HEK293 (cell line): ENCODE results near the gene FPGS.

Experiments
- CTCF ChIA-PET: fragments of 350-600 bp; formaldehyde crosslinking; extraction: SDS; loops from one replicate; lab custom pipeline; 2021; ENCODE audit warnings: antibody characterized with exemption; lab: Yijun Ruan, JAX
- POLR2A ChIA-PET: fragments of 300-600 bp; formaldehyde crosslinking; extraction: SDS; loops from one replicate; lab custom pipeline; 2020; ENCODE audit warnings: antibody characterized with exemption, inconsistent platforms; lab: Yijun Ruan, JAX
- H3K27ac ChIP-seq: fragments of 200-500 bp; sonication (Bioruptor generic); 2 replicates; pipeline ENCODE4 v1.5.1; 2014; ENCODE audit warnings: low read depth, low read length, control low read depth, inconsistent platforms; ENCODE audit errors: extremely low read depth
- H3K36me3 ChIP-seq, 2 experiments: fragments of 200-500 bp in 1 of 2; sonication (Bioruptor generic) in 1 of 2; 1 replicate in 1 of 2; 2 replicates in 1 of 2; pipeline ENCODE4 v1.5.1; 2014 to 2017; ENCODE audit warnings: inconsistent platforms in 2 of 2, low read length in 2 of 2; ENCODE audit not compliant: control insufficient read depth in 2 of 2, insufficient read depth in 1 of 2
- H3K4me1 ChIP-seq: fragments of 200-500 bp; sonication (Bioruptor generic); 2 replicates; pipeline ENCODE4 v1.5.1; 2014; ENCODE audit warnings: mild to moderate bottlenecking, low read length, inconsistent platforms; ENCODE audit not compliant: control insufficient read depth, insufficient read depth
- H3K4me3 ChIP-seq: 2 replicates; pipeline ENCODE4 v1.5.1; 2011; ENCODE audit warnings: low read depth, mild to moderate bottlenecking, control low read depth, low read length, moderate library complexity
- H3K9me3 ChIP-seq: fragments of 200-500 bp; sonication (Bioruptor generic); 2 replicates; pipeline ENCODE4 v1.5.1; 2014; ENCODE audit warnings: low read depth, low read length, inconsistent platforms; ENCODE audit not compliant: control insufficient read depth, insufficient read depth
- KLF1 ChIP-seq: fragments of 450-650 bp; formaldehyde crosslinking; IDR thresholded peaks from 2 replicates; pipeline ENCODE4 v1.5.1; 2016; ENCODE audit warnings: missing biosample characterization, missing genetic modification characterization
- PRDM2 ChIP-seq: fragments of 450-650 bp; formaldehyde crosslinking; IDR thresholded peaks from 2 replicates; pipeline ENCODE4 v1.5.1; 2016; ENCODE audit warnings: missing biosample characterization, missing genetic modification characterization, borderline replicate concordance
- ZBTB11 ChIP-seq: fragments of 450-650 bp; formaldehyde crosslinking; conservative IDR thresholded peaks from 2 replicates; pipeline ENCODE4 v1.5.1; 2016; ENCODE audit warnings: low read depth, missing biosample characterization, missing genetic modification characterization
- ZBTB21 ChIP-seq: fragments of 450-650 bp; formaldehyde crosslinking; IDR thresholded peaks from 2 replicates; pipeline ENCODE4 v1.5.1; 2017; ENCODE audit warnings: missing biosample characterization, missing genetic modification characterization
- ZBTB7A ChIP-seq: fragments of 450-650 bp; formaldehyde crosslinking; IDR thresholded peaks from 2 replicates; pipeline ENCODE4 v1.5.1; 2016; ENCODE audit warnings: low read depth, missing biosample characterization, missing genetic modification characterization
- ZFP69B ChIP-seq: fragments of 450-650 bp; formaldehyde crosslinking; IDR thresholded peaks from 2 replicates; pipeline ENCODE4 v1.5.1; 2016; ENCODE audit warnings: missing biosample characterization, missing genetic modification characterization
- ZNF146 ChIP-seq: fragments of 450-650 bp; formaldehyde crosslinking; IDR thresholded peaks from 2 replicates; pipeline ENCODE4 v1.5.1; 2016; ENCODE audit warnings: missing biosample characterization, missing genetic modification characterization
- ZNF19 ChIP-seq: fragments of 450-650 bp; formaldehyde crosslinking; IDR thresholded peaks from 2 replicates; pipeline ENCODE4; 2016; ENCODE audit warnings: missing biosample characterization, missing genetic modification characterization, low read depth
- ZNF2 ChIP-seq: fragments of 450-650 bp; formaldehyde crosslinking; IDR thresholded peaks from 2 replicates; pipeline ENCODE4 v1.5.1; 2016; ENCODE audit warnings: missing biosample characterization, missing genetic modification characterization
- ZNF202 ChIP-seq: fragments of 450-650 bp; formaldehyde crosslinking; IDR thresholded peaks from 2 replicates; pipeline ENCODE4 v1.5.1; 2016; ENCODE audit warnings: missing biosample characterization, missing genetic modification characterization, borderline replicate concordance
- ZNF221 ChIP-seq: fragments of 450-650 bp; formaldehyde crosslinking; IDR thresholded peaks from 2 replicates; pipeline ENCODE4 v1.5.1; 2017; ENCODE audit warnings: missing biosample characterization, missing genetic modification characterization, borderline replicate concordance
- ZNF311 ChIP-seq: fragments of 450-650 bp; formaldehyde crosslinking; IDR thresholded peaks from 2 replicates; pipeline ENCODE4 v1.5.1; 2017; ENCODE audit warnings: missing biosample characterization, missing genetic modification characterization, borderline replicate concordance
- ZNF416 ChIP-seq: fragments of 450-650 bp; formaldehyde crosslinking; IDR thresholded peaks from 2 replicates; pipeline ENCODE4 v1.5.1; 2016; ENCODE audit warnings: missing biosample characterization, missing genetic modification characterization
- ZNF426 ChIP-seq: fragments of 450-650 bp; formaldehyde crosslinking; IDR thresholded peaks from 2 replicates; pipeline ENCODE4 v1.5.1; 2017; ENCODE audit warnings: missing biosample characterization, missing genetic modification characterization, mild to moderate bottlenecking, inconsistent platforms, moderate library complexity
- ZNF610 ChIP-seq: fragments of 450-650 bp; formaldehyde crosslinking; IDR thresholded peaks from 2 replicates; pipeline ENCODE4 v1.5.1; 2016; ENCODE audit warnings: missing biosample characterization, missing genetic modification characterization, borderline replicate concordance
- ZNF626 ChIP-seq: fragments of 450-650 bp; sonication (Bioruptor Pico); formaldehyde crosslinking; IDR thresholded peaks from 2 replicates; pipeline ENCODE4 v1.5.1; 2018; ENCODE audit warnings: missing biosample characterization, missing genetic modification characterization, inconsistent platforms
- ZNF660 ChIP-seq: fragments of 450-650 bp; IDR thresholded peaks from 2 replicates; pipeline ENCODE4 v1.5.1; 2018; ENCODE audit warnings: missing biosample characterization, mild to moderate bottlenecking, missing genetic modification characterization
- ZNF670 ChIP-seq: fragments of 450-650 bp; formaldehyde crosslinking; IDR thresholded peaks from 2 replicates; pipeline ENCODE4 v1.5.1; 2016; ENCODE audit warnings: missing biosample characterization, missing genetic modification characterization, low read depth
- ZNF707 ChIP-seq: fragments of 450-650 bp; formaldehyde crosslinking; IDR thresholded peaks from 2 replicates; pipeline ENCODE4 v1.5.1; 2016; ENCODE audit warnings: missing biosample characterization, missing genetic modification characterization
- TF ChIP-seq, protein P1 (sequence below): fragments of 450-650 bp; formaldehyde crosslinking; IDR thresholded peaks from 2 replicates; pipeline ENCODE4 v1.5.1; 2016; ENCODE audit warnings: missing biosample characterization, missing genetic modification characterization
- TF ChIP-seq, protein P2 (sequence below): fragments of 450-650 bp; formaldehyde crosslinking; IDR thresholded peaks from 2 replicates; pipeline ENCODE4 v1.5.1; 2016; ENCODE audit warnings: missing biosample characterization, missing genetic modification characterization, borderline replicate concordance

FPGS gene

GRCh38 chr9:127767909-127768331 is 34.8 kb upstream of the FPGS start (continued):
- TF ChIP-seq ZNF670 (no peak), ZNF660 (tag by site-specific recombination) (no peak), ZNF610 (tag by site-specific recombination) (no peak), ZNF416 (tag by site-specific recombination) (no peak), ZNF221 (no peak)
- TF ChIP-seq, all 188 proteins: peak for 0

- Histone ChIP-seq H3K36me3 (no peaks in the 10 kb centered on the region), H3K27ac (no peak overlapping the region), H3K9me3 (no peaks in the 10 kb centered on the region), H3K4me3 (no peak overlapping the region), H3K4me1 (no peaks in the 10 kb centered on the region)
- TF ChIP-seq ZFP69B: no peak
- no peak for TF ChIP-seq ZBTB7A
- ChIA-PET CTCF (interaction anchor here (1.8 to 3.1 kb wide), 2 partner anchors 16 to 101 kb away, joined by 4 to 14 read pairs; partner anchors contain the start of gene CDK9), POLR2A (no interaction called here)
Measured at GRCh38 chr9:127768698-127769097, 34.0 kb upstream of the FPGS start.

GRCh38 chr9:127769101-127769500 is 33.6 kb upstream of the FPGS start:
- H3K36me3 ChIP-seq: no peaks in the 10 kb centered on the region
- no peaks in the 10 kb centered on the region for H3K4me1 ChIP-seq
- CTCF ChIA-PET: interaction anchor here (1.8 to 3.1 kb wide), 2 partner anchors 16 to 100 kb away, joined by 4 to 14 read pairs; partner anchors contain the start of gene CDK9
- TF ChIP-seq PRDM2 (tag by site-specific recombination): no peak
- TF ChIP-seq ZBTB11: no peak
- no peak for TF ChIP-seq ZNF19
- no peak for TF ChIP-seq ZBTB21 (tag by site-specific recombination)
- no peak for TF ChIP-seq ZNF146
- no peak for TF ChIP-seq KLF1
- TF ChIP-seq ZNF311 (tag by site-specific recombination): no peak
- TF ChIP-seq, protein P1, sequence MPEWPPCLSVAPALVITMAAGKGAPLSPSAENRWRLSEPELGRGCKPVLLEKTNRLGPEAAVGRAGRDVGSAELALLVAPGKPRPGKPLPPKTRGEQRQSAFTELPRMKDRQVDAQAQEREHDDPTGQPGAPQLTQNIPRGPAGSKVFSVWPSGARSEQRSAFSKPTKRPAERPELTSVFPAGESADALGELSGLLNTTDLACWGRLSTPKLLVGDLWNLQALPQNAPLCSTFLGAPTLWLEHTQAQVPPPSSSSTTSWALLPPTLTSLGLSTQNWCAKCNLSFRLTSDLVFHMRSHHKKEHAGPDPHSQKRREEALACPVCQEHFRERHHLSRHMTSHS (tag by site-specific recombination): no peak
- TF ChIP-seq ZNF626: no peak
- no peak for TF ChIP-seq ZNF202 (tag by site-specific recombination)
- TF ChIP-seq ZNF2 (tag by site-specific recombination): no peak
- TF ChIP-seq ZNF707: no peak
- TF ChIP-seq, protein P2, sequence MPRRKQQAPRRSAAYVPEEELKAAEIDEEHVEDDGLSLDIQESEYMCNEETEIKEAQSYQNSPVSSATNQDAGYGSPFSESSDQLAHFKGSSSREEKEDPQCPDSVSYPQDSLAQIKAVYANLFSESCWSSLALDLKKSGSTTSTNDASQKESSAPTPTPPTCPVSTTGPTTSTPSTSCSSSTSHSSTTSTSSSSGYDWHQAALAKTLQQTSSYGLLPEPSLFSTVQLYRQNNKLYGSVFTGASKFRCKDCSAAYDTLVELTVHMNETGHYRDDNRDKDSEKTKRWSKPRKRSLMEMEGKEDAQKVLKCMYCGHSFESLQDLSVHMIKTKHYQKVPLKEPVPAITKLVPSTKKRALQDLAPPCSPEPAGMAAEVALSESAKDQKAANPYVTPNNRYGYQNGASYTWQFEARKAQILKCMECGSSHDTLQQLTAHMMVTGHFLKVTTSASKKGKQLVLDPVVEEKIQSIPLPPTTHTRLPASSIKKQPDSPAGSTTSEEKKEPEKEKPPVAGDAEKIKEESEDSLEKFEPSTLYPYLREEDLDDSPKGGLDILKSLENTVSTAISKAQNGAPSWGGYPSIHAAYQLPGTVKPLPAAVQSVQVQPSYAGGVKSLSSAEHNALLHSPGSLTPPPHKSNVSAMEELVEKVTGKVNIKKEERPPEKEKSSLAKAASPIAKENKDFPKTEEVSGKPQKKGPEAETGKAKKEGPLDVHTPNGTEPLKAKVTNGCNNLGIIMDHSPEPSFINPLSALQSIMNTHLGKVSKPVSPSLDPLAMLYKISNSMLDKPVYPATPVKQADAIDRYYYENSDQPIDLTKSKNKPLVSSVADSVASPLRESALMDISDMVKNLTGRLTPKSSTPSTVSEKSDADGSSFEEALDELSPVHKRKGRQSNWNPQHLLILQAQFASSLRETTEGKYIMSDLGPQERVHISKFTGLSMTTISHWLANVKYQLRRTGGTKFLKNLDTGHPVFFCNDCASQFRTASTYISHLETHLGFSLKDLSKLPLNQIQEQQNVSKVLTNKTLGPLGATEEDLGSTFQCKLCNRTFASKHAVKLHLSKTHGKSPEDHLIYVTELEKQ (tag by site-specific recombination): no peak
- no peak for TF ChIP-seq ZNF426 (tag by site-specific recombination)
- no peak overlapping the region for H3K4me3 ChIP-seq
- no peaks in the 10 kb centered on the region for H3K9me3 ChIP-seq
- POLR2A ChIA-PET: no interaction called here
- H3K27ac ChIP-seq: no peak overlapping the region
